Measurements from ENCODE around the gene SHANK2.

SHANK2 gene

DNA sequence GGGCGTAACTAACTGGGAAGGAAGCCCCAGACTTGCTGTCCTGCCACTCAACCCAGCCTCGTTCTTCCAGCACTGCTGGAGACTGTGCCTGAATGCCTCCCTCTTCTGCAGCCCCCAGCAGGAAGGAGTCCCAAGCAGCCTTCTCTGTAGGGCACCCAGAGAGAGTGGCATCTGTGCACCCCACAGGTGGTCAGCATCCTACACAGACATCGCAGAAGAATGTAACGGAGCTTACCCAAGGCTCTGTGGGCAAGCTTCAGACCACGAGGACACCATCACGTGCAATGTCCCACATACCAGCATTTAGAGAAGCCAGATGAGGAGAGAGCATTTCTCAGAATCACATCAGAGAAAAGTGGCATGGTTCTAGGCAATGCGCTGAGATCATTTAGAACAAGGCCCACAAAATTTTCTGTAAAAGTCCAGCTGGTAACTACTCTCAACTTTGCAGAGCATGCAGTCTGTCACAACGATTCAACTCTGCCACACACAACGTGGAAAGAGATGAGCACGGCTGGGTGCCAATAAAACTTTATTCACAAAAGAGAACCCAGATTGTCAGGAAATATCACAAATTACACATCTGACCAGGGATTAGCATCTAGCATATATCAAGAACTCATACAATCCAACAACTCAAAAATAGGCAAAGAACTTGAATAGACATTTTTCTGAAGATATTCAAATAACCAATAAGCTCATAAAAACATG is 33.4 kb downstream of the SHANK2 start:
- DNase-seq: no peak

DNA sequence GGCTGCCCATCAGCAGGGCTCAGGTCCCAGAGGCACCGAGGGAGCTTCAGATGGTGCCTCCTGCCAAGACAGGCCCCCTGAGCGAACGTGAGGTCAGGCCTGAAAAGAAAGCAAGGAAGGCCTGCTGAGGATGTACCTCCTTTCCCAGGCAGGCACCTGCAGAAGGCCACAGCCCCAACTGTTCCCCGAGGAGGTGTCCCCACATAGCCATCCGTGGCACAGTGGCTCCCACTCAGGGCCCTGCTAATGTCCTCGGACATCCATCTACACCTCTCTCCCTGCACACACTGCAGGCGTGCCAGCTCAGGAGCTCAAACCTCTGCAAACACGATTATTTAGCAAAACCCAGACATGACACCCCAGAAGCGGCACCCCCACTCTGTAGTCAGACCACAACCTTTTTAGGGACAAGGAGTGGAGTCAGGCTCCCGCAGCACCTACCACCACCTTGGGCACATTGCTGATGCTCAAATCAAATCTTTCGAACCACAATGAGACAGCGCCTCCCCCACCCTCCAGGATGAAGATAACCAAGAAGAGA is 36.9 kb downstream of the SHANK2 start:
- no peak for DNase-seq

DNA sequence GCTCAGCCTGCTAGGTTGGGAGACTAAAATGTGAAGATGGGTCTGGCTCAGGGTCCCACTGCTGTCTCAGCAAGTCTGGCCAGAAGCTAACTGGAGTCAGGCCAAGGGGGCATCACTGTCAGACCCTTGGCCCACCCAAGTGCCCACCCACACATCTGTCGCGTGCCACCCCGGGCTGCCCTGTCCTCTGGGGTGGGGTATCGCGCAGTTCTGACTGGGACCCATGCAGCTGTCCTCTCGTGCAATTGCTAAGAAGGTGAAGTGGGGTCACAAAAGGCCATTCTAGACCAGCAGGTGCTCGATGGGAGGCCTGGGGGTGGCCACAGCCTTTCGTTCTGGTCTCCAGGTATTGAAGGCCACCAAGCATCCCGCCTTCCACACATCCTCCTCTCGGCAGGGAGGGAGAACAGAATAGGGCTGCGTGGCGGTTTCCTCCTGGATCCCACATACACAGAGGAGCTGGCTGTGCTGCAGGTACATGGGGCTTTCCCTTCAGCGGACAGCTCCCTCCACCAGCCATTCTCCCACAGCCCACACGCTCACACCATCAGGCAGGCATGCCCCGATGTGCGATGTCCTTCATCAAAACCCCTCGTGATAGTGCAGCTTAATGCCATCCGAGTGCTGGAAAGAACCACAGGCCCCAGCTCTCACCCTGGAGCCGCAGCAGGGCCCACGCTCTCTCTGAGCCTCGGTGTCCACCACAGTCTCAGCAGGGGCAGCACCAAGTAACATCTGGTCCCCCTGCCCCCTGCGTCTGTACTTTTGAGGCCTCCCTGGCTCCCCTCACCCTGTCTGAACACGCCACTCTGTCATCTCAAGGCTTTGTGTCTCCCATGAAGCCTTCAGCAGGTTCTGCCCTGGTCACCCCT is 37.6 kb downstream of the SHANK2 start:
- DNase-seq: no peak

DNA sequence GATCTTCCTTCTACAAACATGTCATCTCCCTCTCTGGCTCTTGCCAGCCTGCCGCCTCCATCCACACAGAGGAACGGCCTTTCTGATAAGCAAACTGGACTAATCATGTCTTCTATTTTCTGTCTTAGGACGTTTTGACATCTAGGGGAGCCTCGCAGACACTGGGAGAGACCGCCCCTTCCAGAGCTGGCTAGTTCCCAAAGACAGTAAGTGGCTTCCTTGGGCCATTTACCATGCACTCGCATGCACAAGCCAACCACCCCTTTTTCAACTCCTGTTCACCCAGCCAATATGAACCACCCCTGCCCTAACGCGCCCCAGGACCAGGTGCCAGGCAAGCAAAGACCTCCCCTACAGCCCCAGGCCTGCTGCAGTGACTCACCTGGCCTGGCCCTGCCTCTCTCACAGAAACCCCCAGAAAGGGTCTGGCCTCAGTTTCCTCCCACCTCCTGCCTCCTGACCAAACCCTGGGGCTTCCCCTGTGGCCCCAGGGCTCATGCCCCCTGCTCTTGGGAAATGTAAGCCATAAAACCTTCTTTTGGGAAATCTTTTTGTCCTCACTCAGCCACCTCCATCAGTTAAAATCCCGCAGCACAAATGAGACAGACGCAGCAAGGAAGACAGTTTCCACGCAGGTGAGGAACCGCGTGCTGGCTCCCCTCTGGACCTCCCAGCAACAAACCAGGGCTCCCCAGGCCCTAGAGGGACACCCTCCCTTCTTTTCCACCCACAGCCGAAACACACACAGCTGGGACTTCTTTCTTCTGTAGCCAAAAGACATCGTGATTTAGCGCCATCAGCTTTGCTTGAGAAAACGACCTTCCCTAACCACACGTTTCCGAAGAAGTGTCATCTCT is 38.5 kb downstream of the SHANK2 start:
- DNase-seq: no peak

DNA sequence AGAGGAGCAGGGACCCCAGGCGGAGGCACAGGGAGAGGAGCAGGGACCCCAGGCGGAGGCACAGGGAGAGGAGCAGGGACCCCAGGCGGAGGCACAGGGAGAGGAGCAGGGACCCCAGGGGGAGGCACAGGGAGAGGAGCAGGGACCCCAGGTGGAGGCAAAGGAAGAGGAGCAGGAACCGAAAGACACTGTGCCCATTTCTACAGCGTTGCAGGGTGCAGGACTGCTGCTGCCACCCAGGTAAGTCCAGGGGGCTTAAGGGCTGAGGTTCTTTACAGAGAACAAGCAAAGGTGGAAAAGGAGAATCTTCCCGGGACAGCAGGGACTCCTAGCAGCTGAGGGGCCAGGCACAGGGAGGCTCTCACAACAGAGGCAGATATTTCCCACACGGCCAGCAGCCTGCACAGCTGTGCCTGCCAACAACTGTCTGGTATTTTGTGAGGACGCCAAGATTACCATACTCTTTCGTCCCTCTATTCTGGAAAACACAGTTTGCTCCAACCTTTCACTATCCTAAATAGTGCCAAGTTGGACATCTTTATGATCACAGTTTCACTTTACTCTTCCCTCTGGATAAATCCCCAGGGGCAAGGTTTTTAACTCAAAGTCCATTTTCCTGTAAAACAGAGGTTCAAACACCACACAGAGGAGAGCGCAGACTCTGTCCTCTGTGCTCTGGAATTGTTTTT is 39.4 kb downstream of the SHANK2 start:
- no peak for DNase-seq

DNA sequence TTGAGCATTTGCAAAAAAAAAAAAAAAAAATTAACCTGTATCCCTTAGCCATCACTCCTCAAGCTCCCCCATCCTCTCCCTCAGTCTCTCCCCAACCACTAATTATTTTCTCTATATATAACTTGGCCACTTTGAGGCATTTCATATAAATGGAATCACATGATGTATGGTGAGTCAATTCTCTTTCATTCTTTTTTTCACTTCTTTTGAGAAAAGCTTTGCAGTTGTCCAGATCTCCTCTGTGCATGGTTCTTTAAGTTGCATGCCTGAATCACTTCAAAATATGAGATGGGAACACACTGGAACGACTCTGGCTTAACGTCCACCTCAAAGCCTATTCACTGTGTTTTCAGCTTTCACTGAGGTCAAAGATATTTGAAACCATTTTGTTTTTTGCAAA is 40.7 kb downstream of the SHANK2 start:
- no peak for DNase-seq

DNA sequence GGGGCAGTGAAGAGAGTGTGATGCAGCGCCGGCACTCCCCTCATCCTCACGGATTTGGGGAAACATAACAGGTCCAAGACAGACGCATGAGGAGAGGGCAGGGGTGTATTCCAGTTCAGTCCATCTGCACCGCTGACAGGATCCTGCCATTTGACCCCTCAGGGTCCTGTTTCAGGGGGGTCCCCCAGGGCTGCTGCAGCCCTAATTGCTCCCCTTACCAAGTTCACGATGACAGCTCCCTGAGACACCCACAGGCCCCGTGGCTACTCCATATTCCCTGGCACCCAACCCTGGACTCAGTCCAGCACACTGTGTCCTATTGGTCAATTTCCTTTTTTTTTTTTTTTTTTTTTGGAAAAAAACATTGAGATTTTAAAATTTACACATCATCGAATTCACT is 41.5 kb downstream of the SHANK2 start:
- no peak for DNase-seq

DNA sequence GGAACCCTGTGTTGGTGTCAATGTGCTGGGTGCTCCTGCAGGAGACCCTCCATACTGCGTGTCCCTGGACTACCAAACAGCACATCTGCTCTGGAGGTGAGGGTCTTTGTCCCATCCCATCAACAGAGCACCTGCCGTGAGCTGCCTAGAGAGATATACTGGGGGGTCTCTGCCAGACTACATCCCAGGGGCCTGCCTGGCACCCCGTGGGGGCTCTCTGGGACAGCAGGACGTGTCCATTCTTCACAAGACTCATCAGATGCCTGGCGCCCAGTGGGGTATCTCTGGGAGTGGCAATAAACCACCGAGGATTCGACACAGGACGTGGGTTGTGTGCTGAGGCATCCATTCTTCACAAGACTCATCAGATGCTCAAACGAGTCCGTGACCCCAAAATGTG is 42.7 kb downstream of the SHANK2 start:
- no peak for DNase-seq

DNA sequence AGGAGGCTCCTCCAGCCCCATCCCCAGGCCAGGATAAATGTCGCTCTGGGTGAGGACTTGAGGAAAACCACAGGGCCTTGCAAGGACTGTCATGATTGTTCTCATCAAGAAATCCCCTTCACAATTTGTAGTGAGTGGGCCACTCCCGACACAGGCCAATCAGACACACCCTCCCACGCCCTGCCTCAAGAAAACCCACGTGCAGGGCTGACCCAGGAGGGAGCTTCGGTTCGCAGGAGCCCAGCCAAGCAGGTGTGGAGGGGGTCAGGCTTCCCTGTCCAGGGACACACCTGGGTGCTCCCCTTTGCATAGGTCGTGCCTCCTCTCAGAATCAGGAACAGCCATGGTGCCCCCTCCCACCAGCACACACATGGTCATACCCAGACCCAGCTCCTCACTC is 43.2 kb downstream of the SHANK2 start:
- no peak for DNase-seq

DNA sequence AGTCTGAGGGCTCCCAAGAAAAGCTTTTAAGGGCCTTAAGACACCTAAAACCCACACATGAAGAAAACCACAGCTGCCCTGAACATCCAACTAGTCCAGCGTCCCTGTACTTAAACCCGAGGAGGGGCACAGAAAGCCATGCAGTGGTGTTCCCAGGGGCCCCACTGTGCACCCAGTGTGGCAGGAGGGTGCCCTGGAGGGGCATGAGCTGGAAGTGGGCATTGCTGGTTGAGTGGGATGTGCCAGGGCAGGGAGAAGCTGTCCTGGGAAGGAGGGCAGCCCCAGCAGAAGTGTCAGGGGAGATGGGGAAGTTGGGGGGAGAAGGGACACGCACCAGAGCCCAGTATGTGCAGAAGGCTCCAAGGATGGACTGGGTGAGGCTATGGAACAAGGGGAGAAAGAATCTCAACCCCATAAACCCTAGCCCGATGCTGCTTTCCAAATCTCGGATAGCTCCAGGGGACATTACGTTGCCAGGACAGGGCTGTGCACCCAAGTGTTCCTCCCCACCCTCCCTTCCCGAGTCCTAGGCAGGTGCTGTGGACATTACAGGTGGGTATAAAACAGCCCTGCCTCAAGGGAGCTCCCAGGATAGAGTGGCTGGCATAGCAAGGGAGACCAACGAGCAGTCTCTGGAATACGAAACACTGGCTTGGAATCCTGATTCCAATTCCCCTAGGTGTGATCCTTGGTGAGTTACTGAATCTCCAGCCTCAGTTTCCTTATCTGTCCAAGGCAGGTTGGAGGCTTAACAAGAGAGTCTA is 44.2 kb downstream of the SHANK2 start:
- DNase-seq: no peak

DNA sequence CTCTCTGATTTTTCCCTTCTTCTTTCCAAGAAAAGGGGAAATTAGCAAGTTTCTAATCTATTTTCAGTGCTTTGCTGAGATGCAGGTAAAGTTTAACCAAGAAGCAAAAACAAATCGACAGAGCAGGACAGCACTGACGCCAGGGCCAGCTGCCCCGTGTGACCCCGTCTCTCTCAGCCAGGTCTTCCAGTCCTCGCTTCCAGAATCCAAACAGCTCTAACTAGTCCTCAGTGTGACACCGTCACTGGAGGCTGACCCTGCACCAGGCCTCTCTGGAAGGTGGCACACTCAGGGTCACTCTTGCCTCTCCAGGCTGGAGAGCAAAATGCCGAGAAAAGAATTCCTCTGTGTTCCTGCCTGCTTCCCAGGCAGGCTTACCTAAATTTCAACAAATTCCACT is 44.8 kb downstream of the SHANK2 start:
- no peak for DNase-seq

DNA sequence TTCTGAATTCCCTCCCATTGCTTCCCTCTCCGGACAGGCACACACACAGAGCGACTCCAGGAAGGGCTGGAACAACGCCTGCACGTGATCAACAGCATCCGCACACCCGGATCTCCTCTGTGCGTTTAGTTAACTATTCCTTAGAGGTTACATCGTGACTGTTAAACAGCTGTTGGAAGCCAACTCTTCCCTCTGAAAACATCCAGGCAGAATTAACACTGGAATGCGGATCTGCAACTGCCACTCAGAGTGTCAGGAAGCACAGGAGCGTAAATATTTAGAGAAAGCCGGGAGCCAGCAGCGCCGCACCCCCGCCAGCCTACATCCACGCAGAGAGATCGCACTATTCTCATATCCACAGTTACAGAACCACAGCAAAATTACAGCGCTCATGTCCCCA is 46.2 kb downstream of the SHANK2 start:
- no peak for DNase-seq

DNA sequence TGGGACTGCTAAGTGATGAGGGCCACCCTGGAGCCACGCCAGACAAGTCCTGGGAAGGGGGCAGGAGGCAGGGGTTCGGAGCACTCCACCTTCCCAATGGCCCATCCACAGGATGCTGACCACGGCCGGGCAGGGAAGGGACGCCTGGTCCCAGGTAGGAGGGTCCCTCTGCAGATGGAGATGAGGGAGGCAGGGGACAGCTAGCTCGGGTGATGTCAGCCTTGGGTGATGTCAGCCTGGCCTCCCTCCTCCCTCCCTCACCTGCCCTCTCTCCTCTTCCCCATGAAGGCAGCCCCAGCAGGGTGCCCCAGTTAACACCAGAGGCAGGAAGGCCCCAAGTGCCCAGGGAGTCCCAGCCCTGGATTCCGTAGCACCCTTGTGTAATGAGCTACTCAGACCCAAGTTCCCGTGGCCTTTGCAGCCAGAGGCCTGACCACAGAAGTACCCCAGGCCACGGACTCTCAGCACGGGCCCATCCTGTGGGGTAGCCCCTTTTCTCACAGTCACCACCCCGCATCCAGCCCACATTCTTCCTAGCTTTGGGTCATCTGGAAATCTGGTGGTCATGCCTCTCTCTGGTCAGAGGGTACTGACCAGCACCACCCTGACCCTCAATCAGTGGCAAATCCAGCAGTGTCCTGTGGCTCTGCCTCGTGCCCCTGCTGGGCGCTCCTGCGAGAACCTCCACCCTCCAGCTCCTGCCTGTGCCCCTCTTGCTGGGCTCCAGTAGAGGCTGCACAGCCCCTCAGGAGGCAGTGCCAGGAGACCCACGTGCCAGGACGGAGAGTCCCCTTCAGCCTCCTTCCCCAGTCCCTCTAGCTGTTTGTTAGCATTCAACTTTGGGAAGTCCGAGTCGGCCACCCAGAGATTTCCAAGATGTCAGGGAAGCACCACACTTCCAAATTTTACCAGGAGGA is 47.4 kb downstream of the SHANK2 start:
- DNase-seq: no peak

DNA sequence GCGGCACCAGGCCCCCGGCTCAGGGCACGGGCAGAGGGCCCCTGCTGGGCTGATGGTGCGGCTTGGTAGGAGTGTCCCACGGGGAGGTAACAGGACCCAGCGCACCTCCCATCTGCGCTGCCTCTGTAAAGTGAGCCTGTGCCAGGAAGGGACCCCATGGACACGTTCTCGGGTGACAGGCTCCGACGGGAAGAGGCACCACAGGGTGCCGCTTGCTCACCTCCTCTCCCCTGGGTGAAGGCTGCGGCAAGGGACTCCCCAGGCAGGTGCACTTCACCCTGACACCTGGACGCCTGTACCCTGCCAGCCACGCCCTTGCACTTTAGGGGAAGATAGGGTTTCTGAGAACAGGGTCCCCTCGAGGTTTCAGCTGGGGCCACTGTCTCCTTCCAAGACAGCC is 48.1 kb downstream of the SHANK2 start:
- DNase-seq: no peak

DNA sequence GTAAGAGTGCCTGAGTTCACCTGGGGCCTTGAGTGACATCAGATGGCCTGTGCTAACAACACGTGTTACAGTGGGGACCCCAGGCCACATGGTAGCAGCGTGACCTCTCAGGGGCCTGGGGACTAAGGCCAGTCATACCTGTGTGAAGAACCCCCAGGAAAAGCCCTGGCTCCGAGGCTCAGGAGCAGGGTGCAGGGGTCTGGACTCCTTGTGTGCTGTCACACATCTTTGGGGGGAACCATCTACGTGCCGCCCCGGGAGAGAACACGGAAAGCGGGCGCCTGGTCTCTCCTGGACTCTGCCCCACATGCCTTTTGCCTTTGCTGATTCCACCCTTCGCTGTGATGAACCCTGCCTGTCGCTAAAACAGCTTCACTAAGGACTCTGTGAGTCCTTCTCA is 48.7 kb downstream of the SHANK2 start:
- no peak for DNase-seq

DNA sequence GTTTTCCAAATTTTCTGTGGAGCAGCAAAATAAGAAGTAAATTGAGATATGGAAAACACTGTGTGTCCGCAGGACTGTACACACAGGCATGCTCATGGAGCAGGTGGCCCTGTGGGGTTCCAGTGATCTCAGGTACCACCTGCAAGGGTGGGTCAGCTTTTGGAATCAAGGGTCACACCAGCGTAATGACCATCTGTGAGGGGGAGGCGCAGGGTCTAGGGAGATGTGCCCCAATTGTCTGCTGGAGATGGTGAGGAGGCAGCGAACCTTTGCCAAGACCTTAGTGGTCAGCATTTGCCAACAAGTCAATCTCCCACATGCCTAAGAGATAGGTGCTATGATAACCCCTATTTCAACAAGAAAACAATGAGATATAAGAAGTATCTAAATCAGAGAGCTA is 49.4 kb downstream of the SHANK2 start:
- no peak for DNase-seq

DNA sequence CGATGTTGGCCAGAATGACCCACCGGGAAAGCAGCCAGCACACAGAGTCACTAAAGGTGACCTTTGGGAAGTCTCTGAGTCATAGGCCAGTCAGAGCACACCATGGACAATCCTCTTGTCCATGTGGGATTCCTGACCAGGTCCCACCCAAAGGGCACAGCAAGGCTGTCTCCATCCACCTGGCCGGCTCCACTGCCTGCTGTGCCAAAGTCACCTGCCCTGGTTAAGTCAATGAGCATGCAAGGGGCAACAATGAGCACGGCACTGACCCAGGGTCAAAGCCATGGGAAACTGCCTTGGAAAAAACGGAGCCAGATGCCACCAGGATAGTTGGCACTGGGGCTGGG is 49.8 kb downstream of the SHANK2 start:
- no peak for DNase-seq
